GM18507 (cell line): ENCODE measurements around the gene LRRC56.

Experiments used
- DNase-seq: peaks from one replicate; pipeline ENCODE4 v3.0.0; 2011; ENCODE audit warnings: low read depth; ENCODE audit not compliant: insufficient read length; ENCODE audit errors: extremely low spot score
- FAIRE-seq: peaks from 2 replicates; lab custom pipeline; 2011; peaks lifted over from hg19 to GRCh38; lab: Jason Lieb, UNC

The LRRC56 gene

DNA sequence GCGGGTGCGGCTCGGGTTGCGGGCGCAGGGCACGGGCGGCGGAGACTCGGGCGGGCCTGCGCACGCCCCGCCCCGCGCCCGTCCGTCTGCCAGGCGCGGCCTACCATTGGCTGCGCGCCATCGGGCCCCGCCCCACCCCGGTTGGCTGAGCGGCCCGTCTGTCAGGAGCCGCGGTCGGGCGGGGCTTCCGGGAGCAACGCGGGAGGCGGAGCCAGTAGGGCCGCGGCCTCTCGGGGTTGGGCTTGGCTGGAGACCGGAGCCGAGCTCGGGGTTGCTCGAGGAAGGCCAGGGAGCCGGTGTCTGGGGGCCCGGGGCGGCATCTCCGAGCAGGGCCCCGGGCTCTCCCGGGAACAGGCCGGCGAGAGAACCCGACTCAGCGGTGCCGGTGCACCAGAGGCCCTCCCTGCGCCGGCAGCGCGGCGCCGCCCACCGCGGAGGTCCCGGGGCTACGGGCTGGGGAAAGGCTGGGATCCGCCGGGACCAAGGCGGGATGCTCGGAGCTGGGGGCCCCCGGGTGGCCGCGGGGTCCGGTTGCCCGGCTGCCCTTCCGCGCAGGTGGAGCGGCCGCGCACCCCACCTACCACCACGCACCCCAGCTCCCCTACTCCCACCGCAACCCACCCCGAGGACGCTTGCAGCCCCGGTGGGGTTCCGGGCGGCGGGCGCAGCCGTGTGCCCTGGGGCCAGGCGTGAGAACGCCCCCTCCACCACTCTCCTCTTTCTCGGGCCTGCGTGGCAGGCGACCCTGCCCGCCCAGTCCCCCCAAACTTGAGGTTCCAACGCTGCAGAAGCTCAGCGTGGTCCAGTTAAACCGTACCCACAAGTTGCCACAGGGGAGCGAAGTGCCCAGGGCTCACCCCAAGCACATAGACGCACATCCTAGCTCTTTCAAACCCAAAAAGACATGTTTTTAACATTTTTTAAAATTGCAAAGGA is 1.5 kb upstream of the LRRC56 start, which contains the start of gene HRAS:
HRAS (minus strand) TSS at position 58 of the 936 bp plus-strand sequence.
- peak; percentile 100 for DNase-seq
- FAIRE-seq: peak; percentile 94

DNA sequence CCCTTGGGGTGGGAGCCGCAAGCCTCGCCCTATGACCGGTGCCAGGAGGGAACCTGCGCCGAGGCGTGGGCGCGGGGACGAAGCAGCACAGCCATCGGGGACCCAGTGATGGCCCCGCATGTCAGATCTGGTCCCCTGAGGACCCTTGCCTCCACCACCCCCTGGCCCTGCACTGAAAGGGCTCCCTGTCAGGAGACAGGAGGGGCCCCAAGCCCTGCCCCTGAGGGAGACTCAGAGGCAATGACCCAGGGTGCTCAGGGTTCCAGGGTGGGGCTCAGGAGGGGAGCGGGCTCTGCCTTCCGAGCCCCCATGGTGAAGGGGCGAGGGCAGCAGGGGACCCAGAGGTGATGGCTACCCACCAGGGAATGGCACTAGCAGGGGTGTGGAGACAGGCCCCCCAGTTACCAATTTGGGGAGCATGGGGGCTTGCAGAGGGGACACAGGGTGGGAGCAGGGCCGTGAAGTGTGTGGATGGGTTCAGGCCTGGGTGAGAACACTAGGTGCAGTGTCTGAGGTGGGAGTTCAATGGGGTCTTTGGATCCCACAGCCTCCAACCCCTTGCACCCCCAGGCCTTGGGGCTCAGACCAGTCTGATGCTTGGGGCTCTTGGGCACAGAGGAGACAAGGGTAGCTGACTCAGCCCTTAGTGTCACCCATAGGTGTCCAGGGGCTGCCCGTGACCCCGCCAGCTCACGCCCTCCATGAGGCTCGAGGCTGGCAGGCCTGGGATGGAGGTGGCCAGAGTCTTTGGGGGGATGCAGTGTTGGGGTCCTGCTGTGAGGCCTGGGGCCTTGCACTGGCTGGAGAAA is 499 bp downstream of the LRRC56 start:
- DNase-seq: no peak
- FAIRE-seq: no peak

DNA sequence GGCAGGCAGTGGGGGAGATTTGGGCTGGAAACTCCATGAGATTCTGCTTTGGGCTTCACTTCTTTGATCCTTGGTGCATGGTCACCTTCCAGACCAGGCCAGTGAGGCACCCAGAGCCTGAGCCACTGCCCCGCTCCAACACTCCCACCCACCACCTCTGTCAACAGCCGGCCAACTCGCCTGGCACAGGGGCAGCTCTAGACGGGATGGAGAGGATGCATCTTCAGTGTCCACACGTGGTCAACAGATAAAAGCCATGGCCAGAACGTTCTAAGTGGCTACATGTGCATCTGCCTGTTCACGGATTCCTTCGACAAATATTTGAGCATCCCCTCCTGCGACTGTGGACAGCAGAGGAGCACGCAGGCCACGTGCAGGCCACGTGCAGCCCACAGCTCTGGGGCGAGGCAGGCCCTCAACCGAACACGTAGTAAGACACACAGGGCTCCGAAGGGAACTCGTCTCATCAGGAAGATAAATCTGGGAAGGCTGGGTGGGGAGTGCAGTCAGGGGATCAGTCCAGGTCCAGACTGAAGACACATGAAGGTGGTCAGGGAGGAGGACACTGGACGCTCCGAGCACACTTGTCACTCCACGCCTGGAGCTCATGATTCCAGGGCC is 1.2 kb downstream of the LRRC56 start:
- DNase-seq (no peak), FAIRE-seq (no peak)

DNA sequence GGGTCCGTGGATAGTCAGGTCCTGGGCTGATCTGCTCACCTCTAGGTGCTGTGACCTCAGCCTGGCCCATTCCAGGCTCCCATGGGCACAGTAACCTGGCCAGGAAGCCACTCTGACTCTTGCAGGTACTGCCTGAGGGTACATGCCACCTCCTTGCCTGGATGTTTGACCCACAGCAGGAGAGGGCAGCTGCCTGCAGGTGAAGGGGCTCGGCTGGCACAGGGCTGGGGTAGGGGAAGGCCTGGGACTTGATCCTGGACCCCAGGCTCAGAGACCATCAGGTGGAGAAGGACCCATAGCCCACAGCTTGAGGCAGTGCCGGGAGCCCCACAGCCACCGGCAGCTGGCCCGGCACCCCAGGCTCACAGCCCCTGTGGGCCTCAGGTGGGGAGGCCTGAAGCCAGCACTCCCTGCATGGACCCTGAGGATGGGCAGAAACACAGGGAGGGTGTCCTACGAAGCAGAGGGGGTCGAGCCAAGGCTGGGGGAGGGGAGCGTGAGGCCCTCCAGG is 2.7 kb downstream of the LRRC56 start:
- DNase-seq: no peak
- no peak for FAIRE-seq

DNA sequence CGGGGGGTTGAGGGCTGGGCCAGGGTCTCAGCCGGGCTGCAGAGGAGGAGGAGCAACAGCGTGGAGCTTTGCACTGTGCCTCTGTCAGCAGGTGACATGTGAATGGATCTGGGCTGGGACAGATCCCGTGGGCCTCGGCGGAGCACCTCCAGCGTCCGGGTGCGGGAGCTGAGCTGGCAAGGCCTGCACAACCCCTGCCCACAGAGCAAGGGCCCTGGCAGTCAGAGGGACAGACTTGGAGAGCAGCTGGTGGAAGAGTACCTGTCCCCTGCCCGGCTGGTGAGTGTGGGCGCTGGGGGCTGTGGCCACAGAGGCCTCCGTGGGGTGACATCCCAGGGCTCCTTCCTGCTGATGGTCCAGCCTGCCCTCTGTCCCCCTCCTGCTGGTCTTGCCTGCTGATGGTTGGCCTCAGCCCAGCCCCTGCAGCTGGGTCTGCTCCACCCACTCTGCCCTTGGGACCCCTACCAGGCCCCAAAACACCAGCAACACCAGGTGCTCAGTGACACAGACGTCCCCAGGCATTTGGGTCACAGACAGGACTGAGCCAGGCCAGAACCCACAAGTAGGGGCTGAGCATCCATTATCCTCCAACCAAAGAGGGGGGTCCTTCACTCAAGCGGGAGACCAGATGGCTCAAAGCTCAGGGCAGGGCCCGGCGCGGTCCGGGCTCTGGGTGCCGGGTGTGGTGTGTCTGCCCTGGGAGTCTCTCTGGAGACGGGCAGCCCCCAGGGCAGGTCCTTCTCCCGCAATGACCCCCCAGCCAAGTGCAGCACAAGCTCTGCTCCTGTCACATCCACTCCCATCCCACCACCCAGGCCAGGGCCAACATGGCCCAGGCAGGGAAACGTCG is 3.5 kb downstream of the LRRC56 start:
- no peak for FAIRE-seq

DNA sequence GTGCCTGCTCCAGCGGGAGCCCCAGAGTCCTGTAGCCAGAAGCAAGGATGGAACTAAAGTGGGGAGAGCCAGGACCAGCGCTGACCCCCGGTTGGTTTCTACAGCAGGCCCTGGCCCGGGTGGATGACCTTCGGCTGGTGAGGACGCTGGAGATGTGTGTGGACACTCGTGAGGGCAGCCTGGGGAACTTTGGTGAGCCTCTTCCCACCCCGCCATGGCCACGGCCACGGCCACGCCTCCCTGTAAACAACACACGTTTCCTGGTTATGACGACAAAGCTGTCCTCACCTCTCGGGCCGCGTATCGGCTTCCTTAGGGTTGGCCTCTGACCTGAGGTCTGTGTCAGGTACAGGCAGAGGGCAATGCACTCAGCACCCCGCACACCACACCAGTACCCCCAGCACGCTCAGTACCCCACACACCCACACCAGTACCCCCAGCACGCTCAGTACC is 4.1 kb downstream of the LRRC56 start:
- no peak for FAIRE-seq
- DNase-seq: no peak

More for the DNA sequence above, 3.5 kb downstream of the LRRC56 start:
- no peak for DNase-seq

DNA sequence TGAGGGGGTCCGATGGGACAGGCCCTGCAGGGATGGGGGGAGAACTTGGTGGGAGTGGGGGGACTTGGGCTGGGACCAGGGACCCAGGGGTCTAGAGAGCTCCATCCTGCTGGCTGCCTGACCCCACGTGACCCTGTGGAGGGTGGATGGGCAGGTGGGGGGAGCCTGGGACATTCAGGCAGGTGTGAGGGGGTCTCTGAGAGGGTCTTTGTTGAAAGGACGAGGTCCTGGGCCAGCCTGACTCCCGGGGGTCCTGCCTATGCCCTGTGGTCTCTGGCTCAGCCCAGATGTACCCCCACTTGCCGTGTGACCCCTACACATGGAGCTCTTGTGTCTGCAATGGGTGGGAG is 7.5 kb downstream of the LRRC56 start:
- FAIRE-seq (no peak), DNase-seq (no peak)

DNA sequence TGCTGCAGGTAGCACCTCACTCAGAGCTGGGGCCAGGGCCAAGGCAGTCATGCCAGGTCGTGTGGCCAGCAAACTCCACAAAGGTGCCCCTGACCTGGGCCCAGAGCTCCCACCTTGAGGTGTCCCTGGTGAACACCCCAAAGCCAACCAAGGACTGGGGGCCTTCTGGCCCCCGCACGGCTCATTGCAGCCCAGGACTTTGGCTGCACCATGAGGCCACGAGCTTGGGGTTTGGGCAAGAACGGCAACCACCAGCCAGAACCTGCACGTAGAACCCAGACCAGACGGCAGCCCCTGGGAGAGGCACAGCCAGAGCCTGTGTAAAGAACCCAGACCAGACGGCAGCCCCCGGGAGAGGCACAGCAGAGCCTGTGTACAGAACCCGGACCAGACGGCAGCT is 7.8 kb downstream of the LRRC56 start:
- FAIRE-seq (no peak), DNase-seq (no peak)

DNA sequence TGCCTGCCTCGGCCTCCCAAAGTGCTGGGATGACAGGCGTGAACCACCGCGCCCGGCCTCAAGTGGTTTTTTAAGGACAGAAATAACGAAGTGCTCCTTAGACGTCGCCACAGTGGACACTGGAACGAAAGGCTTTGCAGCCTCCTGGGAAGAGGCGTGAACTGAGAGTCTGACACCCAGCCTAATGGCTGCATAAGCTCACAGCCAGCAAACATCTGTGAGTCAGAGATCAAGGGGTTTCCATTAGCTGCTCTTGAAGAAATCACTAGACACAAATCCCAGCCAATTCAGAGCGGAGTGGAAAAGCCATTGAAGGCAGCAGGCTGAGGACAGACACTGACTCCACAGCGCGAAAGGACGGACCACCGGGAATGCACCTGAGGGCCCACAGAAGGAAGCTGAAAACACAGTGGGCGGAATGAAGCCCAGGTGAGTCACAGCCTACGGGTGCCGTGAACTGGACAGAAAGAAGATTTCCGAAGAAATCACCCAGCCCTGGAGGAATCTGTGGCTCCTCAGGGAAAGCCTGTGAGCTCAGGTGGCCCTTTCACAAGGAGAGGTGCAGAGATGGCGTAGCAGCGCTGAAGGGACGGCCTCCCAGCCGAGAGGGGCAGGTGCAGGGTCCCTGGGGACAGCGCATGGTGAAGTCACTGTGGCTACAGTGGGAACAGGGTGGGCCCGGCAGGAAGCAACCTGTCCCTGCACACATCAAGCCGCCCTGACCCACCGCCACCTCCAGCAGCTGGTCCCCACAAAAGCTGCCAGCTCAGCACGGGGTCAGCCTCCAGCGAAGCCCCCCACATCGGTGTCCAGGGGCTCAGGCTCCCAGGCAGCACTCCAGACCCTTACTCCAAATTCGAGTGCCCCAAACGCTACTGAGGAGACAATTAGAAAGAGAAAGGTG is 11.6 kb downstream of the LRRC56 start:
- FAIRE-seq: no peak

DNA sequence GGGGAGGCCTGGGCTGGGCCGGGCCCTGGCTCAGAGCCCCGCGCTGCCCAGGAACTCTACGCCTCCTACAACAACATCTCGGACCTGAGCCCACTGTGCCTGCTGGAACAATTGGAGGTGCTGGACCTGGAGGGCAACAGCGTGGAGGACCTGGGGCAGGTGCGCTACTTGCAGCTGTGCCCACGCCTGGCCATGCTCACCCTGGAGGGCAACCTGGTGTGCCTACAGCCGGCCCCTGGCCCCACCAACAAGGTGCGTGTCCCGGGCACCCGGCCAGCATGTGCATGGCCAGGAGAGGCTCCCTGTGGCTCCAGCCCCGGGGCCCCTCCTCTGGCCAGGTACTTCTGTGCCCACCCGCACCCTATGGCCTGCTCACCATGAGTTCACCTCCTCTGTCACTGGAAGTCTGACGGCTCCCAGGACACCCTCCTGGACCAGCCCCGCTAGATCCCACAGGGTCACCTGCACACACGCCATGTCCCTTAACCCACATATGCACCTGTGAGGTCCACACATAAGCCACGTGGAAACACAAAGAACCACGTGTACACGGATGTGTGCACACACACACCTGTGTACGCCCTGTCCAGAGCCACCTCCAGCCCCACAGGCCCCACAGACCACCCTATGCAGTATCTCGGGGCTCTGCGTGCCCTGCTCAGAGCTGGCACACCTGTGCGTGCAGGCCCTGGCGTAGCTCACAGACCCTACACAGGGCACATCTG is 12.9 kb downstream of the LRRC56 start:
- DNase-seq: no peak
- FAIRE-seq: no peak

More for the DNA sequence above, 11.6 kb downstream of the LRRC56 start:
- DNase-seq: no peak

DNA sequence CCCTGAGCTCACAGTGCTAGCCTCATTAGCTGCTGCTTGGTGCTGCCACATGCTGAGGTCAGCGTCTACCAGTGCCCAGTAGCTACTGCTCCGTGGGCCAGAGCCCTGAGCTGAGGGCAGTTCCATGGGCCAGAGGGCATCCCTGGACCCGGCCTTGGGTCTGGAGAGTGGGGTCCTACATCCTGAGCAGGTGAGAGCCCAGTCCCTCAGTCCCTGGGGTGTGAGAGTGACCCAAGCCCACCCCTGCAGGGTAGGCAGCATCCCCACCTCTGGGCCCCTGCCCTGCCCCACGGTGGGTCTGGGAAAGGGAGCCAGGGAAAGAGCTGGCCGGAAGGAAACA is 13.4 kb downstream of the LRRC56 start:
- FAIRE-seq: no peak

DNA sequence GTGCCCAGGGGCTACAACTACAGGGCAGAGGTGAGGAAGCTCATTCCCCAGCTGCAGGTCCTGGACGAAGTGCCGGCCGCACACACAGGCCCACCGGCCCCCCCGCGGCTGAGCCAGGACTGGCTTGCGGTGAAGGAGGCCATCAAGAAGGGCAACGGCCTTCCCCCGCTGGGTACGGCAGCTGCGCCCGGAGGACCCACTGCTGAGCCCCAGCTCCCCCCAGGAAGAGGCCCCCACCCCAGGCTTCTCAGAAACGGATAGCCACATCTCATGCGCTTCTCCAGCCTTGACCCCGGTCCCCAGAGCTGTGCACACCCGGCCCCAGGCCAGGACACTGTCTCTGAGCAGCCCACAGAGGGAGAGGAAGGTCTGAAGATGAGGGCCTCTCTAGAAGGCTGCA is 13.8 kb downstream of the LRRC56 start:
- FAIRE-seq: no peak
- no peak for DNase-seq

More for the DNA sequence above, 13.4 kb downstream of the LRRC56 start:
- no peak for DNase-seq

DNA sequence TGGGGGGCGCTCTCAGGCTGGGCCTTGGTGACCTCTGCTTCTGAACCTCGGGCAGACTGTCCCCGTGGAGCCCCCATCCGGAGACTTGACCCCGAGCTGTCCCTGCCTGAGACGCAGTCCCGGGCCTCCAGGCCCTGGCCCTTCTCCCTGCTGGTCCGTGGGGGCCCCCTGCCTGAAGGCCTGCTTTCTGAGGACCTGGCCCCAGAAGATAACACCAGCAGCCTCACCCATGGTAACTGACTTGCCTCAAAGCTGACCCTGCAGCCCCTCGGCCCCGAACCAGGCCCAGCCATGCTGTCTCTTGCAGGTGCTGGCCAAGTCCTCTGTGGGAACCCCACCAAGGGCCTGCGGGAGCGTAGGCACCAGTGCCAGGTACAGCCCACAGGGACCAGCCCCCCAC is 14.3 kb downstream of the LRRC56 start:
- FAIRE-seq (no peak), DNase-seq (no peak)

DNA sequence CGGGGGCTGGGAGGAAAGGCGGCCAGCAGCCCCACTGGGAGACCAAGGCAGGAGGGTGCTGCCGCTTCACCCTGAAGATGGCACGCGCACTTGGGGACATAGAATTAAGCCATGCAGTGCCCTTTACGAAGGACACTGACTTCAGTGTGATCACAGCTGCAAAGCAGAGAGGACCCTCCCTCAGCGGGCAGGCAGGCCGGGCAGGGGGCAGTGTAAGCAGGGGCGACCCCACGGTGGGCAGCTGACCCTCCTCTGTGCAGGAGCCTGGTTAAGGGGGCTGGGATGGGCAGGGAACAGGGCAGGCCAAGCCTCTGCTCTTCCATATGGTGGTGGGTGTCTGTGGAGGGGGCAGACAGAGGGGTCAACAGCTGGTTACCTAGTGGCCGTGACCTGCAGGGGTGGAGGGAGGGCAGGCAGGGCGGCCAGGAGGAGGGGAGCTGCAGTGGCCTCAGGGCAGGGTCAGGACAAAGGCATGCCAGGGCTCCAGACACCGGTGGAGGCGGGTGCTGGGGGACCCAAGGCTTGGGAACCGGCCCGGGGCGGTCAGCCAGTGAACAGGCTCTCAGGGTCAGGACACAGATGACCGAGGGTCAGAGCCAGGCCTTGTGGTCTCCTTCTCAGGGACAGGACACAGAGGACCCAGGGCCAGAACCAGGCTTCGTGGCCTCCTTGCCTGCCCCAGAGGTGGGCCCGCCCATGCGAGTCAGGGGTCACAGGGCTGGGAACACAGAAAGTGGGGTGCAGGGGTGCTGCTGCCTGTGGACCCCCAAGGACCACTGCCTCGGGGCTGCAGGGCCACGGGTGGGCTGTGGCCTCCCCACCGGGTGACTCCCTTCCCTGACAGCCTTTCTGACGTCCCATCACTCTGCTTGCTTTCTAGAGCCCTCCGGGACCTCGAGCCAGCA is 16.0 kb downstream of the LRRC56 start:
- no peak for FAIRE-seq

DNA sequence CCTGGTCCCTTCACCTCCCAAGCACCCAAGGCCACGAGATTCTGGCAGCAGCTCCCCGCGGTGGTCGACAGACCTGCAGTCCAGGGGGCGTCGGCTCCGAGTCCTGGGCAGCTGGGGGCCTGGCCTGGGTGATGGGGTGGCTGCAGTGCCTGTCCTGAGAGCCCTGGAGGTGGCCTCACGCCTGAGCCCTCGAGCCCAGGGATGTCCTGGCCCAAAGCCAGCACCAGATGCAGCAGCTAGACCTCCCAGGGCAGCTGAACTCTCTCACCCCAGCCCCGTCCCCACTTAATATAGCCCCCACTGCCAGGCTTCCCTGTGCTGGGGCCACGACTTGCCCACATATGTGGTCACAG is 16.6 kb downstream of the LRRC56 start:
- DNase-seq (no peak), FAIRE-seq (no peak)

More for the DNA sequence above, 16.0 kb downstream of the LRRC56 start:
- no peak for DNase-seq

DNA sequence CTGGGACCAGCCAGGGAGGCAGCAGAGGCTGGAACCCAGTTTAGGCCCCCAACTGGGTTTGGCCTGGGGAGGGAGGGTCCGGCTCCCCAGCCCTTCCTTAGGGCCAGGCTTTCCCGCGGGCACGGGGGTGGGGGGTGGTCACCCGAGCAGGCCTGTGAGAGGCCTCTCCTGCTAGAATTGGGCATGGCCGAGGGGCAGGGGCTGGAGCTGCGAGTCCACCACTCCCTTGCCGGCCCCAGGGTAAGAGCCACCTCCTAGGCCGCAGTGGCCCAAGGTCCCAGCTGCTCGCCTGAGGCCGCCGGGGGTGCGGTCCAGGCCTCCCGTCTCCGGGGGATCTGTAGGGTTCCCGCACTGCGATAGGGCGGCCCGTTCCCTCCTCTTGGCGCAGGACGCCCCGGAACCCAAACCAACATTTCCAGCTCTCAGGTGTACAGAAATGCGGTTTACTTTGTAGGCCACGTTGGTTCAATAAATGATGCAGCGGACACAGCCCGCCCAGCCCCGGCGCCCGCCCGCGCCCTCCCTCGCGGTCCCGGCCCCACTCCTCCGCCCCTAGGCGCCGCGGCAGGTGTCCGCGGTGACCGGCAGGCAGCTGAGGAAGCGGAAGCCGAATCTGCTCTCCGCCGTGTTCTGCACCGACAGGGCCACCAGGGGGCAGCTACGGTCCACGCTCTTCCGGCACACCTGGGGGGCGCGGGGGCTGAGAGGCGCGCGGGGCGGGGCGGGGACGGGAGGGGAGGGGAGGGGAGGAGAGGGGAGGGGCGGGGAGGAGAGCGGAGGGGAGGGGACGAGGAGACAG is 17.3 kb downstream of the LRRC56 start:
- FAIRE-seq (peak; percentile 49), DNase-seq (peak; percentile 68)
